ENCODE measurements around the gene PSMC3.

DNA sequence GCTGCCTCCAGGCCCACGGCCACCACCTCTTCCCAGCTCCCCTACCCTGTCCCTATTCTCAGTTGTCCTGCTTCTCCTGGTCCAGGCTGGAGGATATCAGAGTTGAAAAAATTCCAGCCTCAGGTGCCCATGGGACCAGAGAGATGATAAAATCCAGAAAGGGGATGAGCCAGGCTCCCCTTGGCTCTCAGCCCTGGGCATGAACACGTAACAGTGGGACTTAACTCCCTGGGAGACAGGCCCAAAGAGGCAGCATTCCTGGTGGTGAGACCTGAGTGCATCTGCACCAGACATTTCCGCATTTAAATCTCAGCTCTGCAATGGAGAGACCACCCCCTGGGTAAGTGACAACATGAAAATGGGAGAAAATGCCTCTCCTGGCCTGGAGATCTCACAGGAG, 28.2 kb downstream of the PSMC3 start:
- TF ChIP-seq, protein P1, sequence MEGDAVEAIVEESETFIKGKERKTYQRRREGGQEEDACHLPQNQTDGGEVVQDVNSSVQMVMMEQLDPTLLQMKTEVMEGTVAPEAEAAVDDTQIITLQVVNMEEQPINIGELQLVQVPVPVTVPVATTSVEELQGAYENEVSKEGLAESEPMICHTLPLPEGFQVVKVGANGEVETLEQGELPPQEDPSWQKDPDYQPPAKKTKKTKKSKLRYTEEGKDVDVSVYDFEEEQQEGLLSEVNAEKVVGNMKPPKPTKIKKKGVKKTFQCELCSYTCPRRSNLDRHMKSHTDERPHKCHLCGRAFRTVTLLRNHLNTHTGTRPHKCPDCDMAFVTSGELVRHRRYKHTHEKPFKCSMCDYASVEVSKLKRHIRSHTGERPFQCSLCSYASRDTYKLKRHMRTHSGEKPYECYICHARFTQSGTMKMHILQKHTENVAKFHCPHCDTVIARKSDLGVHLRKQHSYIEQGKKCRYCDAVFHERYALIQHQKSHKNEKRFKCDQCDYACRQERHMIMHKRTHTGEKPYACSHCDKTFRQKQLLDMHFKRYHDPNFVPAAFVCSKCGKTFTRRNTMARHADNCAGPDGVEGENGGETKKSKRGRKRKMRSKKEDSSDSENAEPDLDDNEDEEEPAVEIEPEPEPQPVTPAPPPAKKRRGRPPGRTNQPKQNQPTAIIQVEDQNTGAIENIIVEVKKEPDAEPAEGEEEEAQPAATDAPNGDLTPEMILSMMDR (IDR thresholded peaks at IDR 0.05 in 2 of 3, conservative IDR thresholded peaks at IDR 0.05 in 1 of 3; ENCODE audit: insufficient read depth in 2 of 3, low read depth in 1 of 3, low read length in 3 of 3), result no peak
- no peak for TF ChIP-seq TBL1XR1 (IDR thresholded peaks at IDR 0.05; ENCODE audit: low read length in 2 of 2)
- TF ChIP-seq ZNF212 (CRISPR knock-in tag; IDR thresholded peaks at IDR 0.05), result no peak
- no peak for TF ChIP-seq RAD21 (CRISPR knock-in tag; conservative IDR thresholded peaks at IDR 0.05 in 1 of 2, IDR thresholded peaks at IDR 0.05 in 1 of 2)
- TF ChIP-seq CCAR2 (IDR thresholded peaks at IDR 0.05; ENCODE audit: low read depth, low read length), result no peak
- no peak for TF ChIP-seq ARID2 (IDR thresholded peaks at IDR 0.05)
- no peak for TF ChIP-seq TEAD4 (IDR thresholded peaks at IDR 0.05; ENCODE audit: low read length)
- no peak for TF ChIP-seq TEAD4 (CRISPR knock-in tag; IDR thresholded peaks at IDR 0.05; ENCODE audit: borderline replicate concordance)
- TF ChIP-seq RNF2 (IDR thresholded peaks at IDR 0.05), result no peak
- TF ChIP-seq, protein P2, sequence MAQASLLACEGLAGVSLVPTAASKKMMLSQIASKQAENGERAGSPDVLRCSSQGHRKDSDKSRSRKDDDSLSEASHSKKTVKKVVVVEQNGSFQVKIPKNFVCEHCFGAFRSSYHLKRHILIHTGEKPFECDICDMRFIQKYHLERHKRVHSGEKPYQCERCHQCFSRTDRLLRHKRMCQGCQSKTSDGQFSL (CRISPR knock-in tag; IDR thresholded peaks at IDR 0.05), result no peak
- TF ChIP-seq, protein P2 (tag; IDR thresholded peaks at IDR 0.05), result no peak
- no peak for TF ChIP-seq MYC (IDR thresholded peaks at IDR 0.05; ENCODE audit: low read depth, low read length)
- no peak for TF ChIP-seq MYC (CRISPR knock-in tag; IDR thresholded peaks at IDR 0.05; ENCODE audit: borderline replicate concordance, low read depth)
- no peak for TF ChIP-seq LEF1 (IDR thresholded peaks at IDR 0.05)
